Stimulated activated CD8-positive, alpha-beta memory T cell treated with anti-CD3 and anti-CD28 coated beads, Interleukin-15, amount 100 ng/mL, for 24 hours (primary cell): Measurements from ENCODE around the gene KLKB1.
"Not testable (repeated sequence)": the region's sequence is repeated elsewhere in the genome, so short reads cannot be mapped to it uniquely, and the experiment has no call there.

Experiments used
- DNase-seq: peaks from one replicate; pipeline ENCODE4 v3.0.0-alpha.2; 2020; ENCODE audit warnings: low read depth

Gene KLKB1

GRCh38 chr4:186226521-186227189 is 652 bp upstream of the KLKB1 start:
- no peak for DNase-seq

GRCh38 chr4:186227744-186228513 is 622 bp downstream of the KLKB1 start:
- no peak for DNase-seq

- no peak for DNase-seq
Measured at GRCh38 chr4:186228514-186228894, 1.2 kb downstream of the KLKB1 start.

GRCh38 chr4:186234367-186234766 is 7.1 kb downstream of the KLKB1 start:
- no peak for DNase-seq

GRCh38 chr4:186236126-186236525 is 8.8 kb downstream of the KLKB1 start:
- no peak for DNase-seq

GRCh38 chr4:186240452-186240847 is 13.1 kb downstream of the KLKB1 start:
- no peak for DNase-seq

GRCh38 chr4:186240848-186241491 is 13.7 kb downstream of the KLKB1 start:
- DNase-seq: no peak

GRCh38 chr4:186241616-186242015 is 14.3 kb downstream of the KLKB1 start:
- no peak for DNase-seq

- DNase-seq: not testable (repeated sequence)
Measured at GRCh38 chr4:186242031-186242430, 14.7 kb downstream of the KLKB1 start.

- no peak for DNase-seq
Measured at GRCh38 chr4:186243331-186243730, 16.0 kb downstream of the KLKB1 start.

- no peak for DNase-seq
Measured at GRCh38 chr4:186244835-186245234, 17.5 kb downstream of the KLKB1 start.

- DNase-seq: not testable (repeated sequence)
Measured at GRCh38 chr4:186247062-186247752, 19.9 kb downstream of the KLKB1 start.

GRCh38 chr4:186248643-186249042 is 21.3 kb downstream of the KLKB1 start:
- no peak for DNase-seq

GRCh38 chr4:186249785-186250754 is 22.8 kb downstream of the KLKB1 start:
- DNase-seq: no peak

GRCh38 chr4:186250760-186251159 is 23.5 kb downstream of the KLKB1 start:
- DNase-seq: no peak

GRCh38 chr4:186255122-186255521 is 27.8 kb downstream of the KLKB1 start:
- no peak for DNase-seq

- no peak for DNase-seq
Measured at GRCh38 chr4:186258216-186258811, 31.0 kb downstream of the KLKB1 start.

GRCh38 chr4:186260117-186260503 is 32.8 kb downstream of the KLKB1 start:
- DNase-seq: no peak

GRCh38 chr4:186260504-186261448 is 33.5 kb downstream of the KLKB1 start:
- no peak for DNase-seq

- no peak for DNase-seq
Measured at GRCh38 chr4:186264660-186265059, 37.4 kb downstream of the KLKB1 start.
